ENCODE measurements around the gene B4GALT2. TPM values are rescaled to one million over a fixed set of nuclear protein-coding genes. Genes with fewer than 3 reads are reported as not detected.
A peak's percentile ranks its signal among the peaks of the same experiment; 100 is the strongest.

B4GALT2 gene
- total RNA-seq, 1 donor from 2014 or later = 61.7 TPM

GRCh38 chr1:43980255-43981134, 1.5 kb downstream of the B4GALT2 start:
- Mint-ChIP-seq H3K36me3 (ENCODE audit: insufficient read depth) (peaks cover 21% of the 10 kb centered on the region), H3K27ac (peak overlapping the region; percentile 9), H3K9me3 (ENCODE audit: low read depth) (no peaks in the 10 kb centered on the region), H3K4me3 (ENCODE audit: low read depth) (peak overlapping the region; percentile 86), H3K27me3 (no peaks in the 10 kb centered on the region), H3K4me1 (ENCODE audit: low read depth) (peaks cover 29% of the 10 kb centered on the region)
- no peak for DNase-seq (ENCODE audit: low spot score, unreplicated experiment)
- no peak for TF ChIP-seq CTCF (IDR thresholded peaks at IDR 0.05; ENCODE audit: unreplicated experiment)

DNA sequence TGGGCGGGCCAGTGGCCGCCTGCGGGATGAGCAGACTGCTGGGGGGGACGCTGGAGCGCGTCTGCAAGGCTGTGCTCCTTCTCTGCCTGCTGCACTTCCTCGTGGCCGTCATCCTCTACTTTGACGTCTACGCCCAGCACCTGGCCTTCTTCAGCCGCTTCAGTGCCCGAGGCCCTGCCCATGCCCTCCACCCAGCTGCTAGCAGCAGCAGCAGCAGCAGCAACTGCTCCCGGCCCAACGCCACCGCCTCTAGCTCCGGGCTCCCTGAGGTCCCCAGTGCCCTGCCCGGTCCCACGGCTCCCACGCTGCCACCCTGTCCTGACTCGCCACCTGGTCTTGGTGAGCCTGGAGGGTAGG, 2.1 kb downstream of the B4GALT2 start:
- peak overlapping the region; percentile 86 for H3K4me3 Mint-ChIP-seq (ENCODE audit: low read depth)
- no peak overlapping the region for H3K27ac Mint-ChIP-seq
- H3K36me3 Mint-ChIP-seq (ENCODE audit: insufficient read depth) = peaks cover 25% of the 10 kb centered on the region
- no peak for DNase-seq (ENCODE audit: low spot score, unreplicated experiment)
- no peaks in the 10 kb centered on the region for H3K27me3 Mint-ChIP-seq
- H3K9me3 Mint-ChIP-seq (ENCODE audit: low read depth) = no peaks in the 10 kb centered on the region
- no peak for TF ChIP-seq CTCF (IDR thresholded peaks at IDR 0.05; ENCODE audit: unreplicated experiment)
- peaks cover 27% of the 10 kb centered on the region for H3K4me1 Mint-ChIP-seq (ENCODE audit: low read depth)

DNA sequence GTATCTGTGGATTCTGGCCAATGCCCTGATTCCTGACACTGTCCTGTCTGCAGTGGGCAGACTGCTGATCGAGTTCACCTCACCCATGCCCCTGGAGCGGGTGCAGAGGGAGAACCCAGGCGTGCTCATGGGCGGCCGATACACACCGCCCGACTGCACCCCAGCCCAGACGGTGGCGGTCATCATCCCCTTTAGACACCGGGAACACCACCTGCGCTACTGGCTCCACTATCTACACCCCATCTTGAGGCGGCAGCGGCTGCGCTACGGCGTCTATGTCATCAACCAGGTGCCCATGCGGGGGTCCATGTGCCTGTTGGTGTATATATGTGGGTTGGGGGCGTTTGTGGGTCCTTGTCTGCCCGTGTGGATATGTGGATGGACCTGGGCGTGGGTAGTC, 2.6 kb downstream of the B4GALT2 start:
- H3K4me1 Mint-ChIP-seq (ENCODE audit: low read depth) = peaks cover 31% of the 10 kb centered on the region
- no peak overlapping the region for H3K27ac Mint-ChIP-seq
- DNase-seq (ENCODE audit: low spot score, unreplicated experiment) = no peak
- H3K4me3 Mint-ChIP-seq (ENCODE audit: low read depth) = no peak overlapping the region
- no peaks in the 10 kb centered on the region for H3K27me3 Mint-ChIP-seq
- TF ChIP-seq CTCF (IDR thresholded peaks at IDR 0.05; ENCODE audit: unreplicated experiment) = no peak
- H3K36me3 Mint-ChIP-seq (ENCODE audit: insufficient read depth) = peaks cover 24% of the 10 kb centered on the region
- H3K9me3 Mint-ChIP-seq (ENCODE audit: low read depth) = no peaks in the 10 kb centered on the region

GRCh38 chr1:43982241-43982640, 3.2 kb downstream of the B4GALT2 start:
- no peak for DNase-seq (ENCODE audit: low spot score, unreplicated experiment)
- peaks cover 35% of the 10 kb centered on the region for H3K4me1 Mint-ChIP-seq (ENCODE audit: low read depth)
- no peaks in the 10 kb centered on the region for H3K9me3 Mint-ChIP-seq (ENCODE audit: low read depth)
- no peak for TF ChIP-seq CTCF (IDR thresholded peaks at IDR 0.05; ENCODE audit: unreplicated experiment)
- no peak overlapping the region for H3K27ac Mint-ChIP-seq
- H3K36me3 Mint-ChIP-seq (ENCODE audit: insufficient read depth) = peaks cover 22% of the 10 kb centered on the region
- no peak overlapping the region for H3K4me3 Mint-ChIP-seq (ENCODE audit: low read depth)
- H3K27me3 Mint-ChIP-seq = no peaks in the 10 kb centered on the region

DNA sequence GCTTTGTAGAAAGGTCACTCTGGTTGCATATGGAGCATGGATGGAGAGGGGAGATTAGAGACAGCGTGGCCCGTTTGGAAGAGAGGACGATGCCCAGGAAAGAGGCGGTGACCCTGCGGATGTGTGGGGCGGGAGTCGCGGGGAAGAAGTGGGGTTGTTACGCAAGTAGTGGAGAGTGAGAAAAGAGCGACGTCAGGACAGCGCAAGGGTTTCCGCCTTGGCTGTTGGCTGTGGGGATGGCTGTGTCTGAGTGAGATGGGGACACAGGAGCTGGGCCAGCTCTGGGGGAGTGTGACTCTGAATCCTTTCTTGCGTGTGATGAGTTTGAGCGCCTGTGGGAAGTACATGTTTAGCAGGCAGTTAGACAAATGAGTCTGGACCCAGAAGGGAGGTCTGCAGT, 3.8 kb downstream of the B4GALT2 start:
- TF ChIP-seq CTCF (IDR thresholded peaks at IDR 0.05; ENCODE audit: unreplicated experiment) = no peak
- peaks cover 17% of the 10 kb centered on the region for H3K36me3 Mint-ChIP-seq (ENCODE audit: insufficient read depth)
- H3K27me3 Mint-ChIP-seq = no peaks in the 10 kb centered on the region
- H3K27ac Mint-ChIP-seq = no peak overlapping the region
- peaks cover 37% of the 10 kb centered on the region for H3K4me1 Mint-ChIP-seq (ENCODE audit: low read depth)
- no peak for DNase-seq (ENCODE audit: low spot score, unreplicated experiment)
- H3K9me3 Mint-ChIP-seq (ENCODE audit: low read depth) = no peaks in the 10 kb centered on the region
- no peak overlapping the region for H3K4me3 Mint-ChIP-seq (ENCODE audit: low read depth)
